ENCODE results near the gene APP.

DNA sequence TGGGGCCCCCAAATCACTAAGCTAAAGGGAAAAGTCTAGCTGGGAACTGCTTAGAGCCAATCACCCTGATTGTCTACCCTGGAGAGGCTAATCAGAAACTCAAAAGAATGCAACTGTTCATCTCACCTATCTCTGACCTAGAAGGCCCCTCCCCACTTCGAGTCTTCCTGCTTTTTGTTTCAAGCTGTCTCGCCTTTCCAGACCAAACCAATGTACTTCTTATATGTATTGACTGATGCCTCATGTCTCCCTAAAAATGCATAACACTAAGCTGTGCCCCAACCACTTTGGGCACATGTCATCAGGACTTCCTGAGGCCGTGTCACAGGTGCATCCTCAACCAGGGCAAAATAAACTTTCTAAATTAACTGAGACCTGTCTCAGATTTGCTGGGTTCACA, 209.5 kb downstream of the APP start:
- TF ChIP-seq, protein P1, sequence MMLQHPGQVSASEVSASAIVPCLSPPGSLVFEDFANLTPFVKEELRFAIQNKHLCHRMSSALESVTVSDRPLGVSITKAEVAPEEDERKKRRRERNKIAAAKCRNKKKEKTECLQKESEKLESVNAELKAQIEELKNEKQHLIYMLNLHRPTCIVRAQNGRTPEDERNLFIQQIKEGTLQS (CRISPR knock-in tag; conservative IDR thresholded peaks at IDR 0.05), result no peak
- TF ChIP-seq, protein P2, sequence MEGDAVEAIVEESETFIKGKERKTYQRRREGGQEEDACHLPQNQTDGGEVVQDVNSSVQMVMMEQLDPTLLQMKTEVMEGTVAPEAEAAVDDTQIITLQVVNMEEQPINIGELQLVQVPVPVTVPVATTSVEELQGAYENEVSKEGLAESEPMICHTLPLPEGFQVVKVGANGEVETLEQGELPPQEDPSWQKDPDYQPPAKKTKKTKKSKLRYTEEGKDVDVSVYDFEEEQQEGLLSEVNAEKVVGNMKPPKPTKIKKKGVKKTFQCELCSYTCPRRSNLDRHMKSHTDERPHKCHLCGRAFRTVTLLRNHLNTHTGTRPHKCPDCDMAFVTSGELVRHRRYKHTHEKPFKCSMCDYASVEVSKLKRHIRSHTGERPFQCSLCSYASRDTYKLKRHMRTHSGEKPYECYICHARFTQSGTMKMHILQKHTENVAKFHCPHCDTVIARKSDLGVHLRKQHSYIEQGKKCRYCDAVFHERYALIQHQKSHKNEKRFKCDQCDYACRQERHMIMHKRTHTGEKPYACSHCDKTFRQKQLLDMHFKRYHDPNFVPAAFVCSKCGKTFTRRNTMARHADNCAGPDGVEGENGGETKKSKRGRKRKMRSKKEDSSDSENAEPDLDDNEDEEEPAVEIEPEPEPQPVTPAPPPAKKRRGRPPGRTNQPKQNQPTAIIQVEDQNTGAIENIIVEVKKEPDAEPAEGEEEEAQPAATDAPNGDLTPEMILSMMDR (IDR thresholded peaks at IDR 0.05), result no peak
- TF ChIP-seq JUN (CRISPR knock-in tag; IDR thresholded peaks at IDR 0.05) (no peak), GABPB1 (CRISPR knock-in tag; IDR thresholded peaks at IDR 0.05) (no peak), NR1H2 (CRISPR knock-in tag; IDR thresholded peaks at IDR 0.05) (no peak), TP53 (CRISPR knock-in tag; IDR thresholded peaks at IDR 0.05) (no peak), TEAD4 (CRISPR knock-in tag; IDR thresholded peaks at IDR 0.05) (no peak), RELA (CRISPR knock-in tag; IDR thresholded peaks at IDR 0.05; ENCODE audit: borderline replicate concordance) (no peak), ZNF416 (CRISPR knock-in tag; IDR thresholded peaks at IDR 0.05) (no peak), NR3C1 (CRISPR knock-in tag; conservative IDR thresholded peaks at IDR 0.05; ENCODE audit: low read depth) (no peak)
- TF ChIP-seq, protein P3, sequence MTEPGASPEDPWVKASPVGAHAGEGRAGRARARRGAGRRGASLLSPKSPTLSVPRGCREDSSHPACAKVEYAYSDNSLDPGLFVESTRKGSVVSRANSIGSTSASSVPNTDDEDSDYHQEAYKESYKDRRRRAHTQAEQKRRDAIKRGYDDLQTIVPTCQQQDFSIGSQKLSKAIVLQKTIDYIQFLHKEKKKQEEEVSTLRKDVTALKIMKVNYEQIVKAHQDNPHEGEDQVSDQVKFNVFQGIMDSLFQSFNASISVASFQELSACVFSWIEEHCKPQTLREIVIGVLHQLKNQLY (CRISPR knock-in tag; IDR thresholded peaks at IDR 0.05), result no peak
- TF ChIP-seq, protein P4, sequence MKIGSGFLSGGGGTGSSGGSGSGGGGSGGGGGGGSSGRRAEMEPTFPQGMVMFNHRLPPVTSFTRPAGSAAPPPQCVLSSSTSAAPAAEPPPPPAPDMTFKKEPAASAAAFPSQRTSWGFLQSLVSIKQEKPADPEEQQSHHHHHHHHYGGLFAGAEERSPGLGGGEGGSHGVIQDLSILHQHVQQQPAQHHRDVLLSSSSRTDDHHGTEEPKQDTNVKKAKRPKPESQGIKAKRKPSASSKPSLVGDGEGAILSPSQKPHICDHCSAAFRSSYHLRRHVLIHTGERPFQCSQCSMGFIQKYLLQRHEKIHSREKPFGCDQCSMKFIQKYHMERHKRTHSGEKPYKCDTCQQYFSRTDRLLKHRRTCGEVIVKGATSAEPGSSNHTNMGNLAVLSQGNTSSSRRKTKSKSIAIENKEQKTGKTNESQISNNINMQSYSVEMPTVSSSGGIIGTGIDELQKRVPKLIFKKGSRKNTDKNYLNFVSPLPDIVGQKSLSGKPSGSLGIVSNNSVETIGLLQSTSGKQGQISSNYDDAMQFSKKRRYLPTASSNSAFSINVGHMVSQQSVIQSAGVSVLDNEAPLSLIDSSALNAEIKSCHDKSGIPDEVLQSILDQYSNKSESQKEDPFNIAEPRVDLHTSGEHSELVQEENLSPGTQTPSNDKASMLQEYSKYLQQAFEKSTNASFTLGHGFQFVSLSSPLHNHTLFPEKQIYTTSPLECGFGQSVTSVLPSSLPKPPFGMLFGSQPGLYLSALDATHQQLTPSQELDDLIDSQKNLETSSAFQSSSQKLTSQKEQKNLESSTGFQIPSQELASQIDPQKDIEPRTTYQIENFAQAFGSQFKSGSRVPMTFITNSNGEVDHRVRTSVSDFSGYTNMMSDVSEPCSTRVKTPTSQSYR (CRISPR knock-in tag; IDR thresholded peaks at IDR 0.05), result no peak
- TF ChIP-seq, protein P5, sequence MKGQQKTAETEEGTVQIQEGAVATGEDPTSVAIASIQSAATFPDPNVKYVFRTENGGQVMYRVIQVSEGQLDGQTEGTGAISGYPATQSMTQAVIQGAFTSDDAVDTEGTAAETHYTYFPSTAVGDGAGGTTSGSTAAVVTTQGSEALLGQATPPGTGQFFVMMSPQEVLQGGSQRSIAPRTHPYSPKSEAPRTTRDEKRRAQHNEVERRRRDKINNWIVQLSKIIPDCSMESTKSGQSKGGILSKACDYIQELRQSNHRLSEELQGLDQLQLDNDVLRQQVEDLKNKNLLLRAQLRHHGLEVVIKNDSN (CRISPR knock-in tag; IDR thresholded peaks at IDR 0.05), result no peak
- TF ChIP-seq, protein P6, sequence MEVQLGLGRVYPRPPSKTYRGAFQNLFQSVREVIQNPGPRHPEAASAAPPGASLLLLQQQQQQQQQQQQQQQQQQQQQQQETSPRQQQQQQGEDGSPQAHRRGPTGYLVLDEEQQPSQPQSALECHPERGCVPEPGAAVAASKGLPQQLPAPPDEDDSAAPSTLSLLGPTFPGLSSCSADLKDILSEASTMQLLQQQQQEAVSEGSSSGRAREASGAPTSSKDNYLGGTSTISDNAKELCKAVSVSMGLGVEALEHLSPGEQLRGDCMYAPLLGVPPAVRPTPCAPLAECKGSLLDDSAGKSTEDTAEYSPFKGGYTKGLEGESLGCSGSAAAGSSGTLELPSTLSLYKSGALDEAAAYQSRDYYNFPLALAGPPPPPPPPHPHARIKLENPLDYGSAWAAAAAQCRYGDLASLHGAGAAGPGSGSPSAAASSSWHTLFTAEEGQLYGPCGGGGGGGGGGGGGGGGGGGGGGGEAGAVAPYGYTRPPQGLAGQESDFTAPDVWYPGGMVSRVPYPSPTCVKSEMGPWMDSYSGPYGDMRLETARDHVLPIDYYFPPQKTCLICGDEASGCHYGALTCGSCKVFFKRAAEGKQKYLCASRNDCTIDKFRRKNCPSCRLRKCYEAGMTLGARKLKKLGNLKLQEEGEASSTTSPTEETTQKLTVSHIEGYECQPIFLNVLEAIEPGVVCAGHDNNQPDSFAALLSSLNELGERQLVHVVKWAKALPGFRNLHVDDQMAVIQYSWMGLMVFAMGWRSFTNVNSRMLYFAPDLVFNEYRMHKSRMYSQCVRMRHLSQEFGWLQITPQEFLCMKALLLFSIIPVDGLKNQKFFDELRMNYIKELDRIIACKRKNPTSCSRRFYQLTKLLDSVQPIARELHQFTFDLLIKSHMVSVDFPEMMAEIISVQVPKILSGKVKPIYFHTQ (CRISPR knock-in tag; IDR thresholded peaks at IDR 0.05), result no peak
